ENCODE data around the gene TRAPPC3.

Gene TRAPPC3

DNA sequence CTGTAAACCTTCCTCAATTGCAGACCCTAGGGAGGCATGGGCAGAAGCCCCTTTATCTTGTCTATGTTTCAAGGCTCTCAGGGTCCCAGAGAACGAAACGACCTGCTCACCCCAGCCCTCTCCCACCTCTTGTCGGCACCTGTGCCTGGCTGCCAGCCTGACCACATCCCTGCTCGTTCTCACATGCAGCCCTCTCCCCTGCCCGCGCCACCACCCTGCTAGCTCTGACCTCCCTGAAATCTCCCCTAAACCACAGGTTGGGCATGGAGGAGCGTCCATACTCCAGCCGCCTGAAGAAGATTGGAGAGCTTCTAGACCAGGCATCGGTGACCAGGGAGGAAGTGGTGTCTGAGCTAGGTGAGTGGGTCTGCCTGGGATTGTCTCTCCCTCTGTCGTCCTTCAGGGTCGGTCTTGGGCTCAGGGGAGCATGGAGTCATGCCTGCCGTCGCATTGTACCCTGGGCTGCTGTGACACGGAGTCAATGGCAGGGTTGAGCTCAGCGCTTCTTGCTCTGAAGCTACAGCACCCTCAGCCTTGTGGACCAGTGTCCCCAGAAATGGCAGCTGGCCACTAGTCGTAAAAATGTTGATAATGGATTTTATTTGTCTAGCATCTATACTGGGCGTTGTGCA lies 57.0 kb downstream of the TRAPPC3 start:
- Histone ChIP-seq H3K79me2 (ENCODE audit: insufficient read depth, low read depth) (peaks cover 23% of the 10 kb centered on the region; the same call in 1 of the 2 replicates), H3K27me3 (ENCODE audit: insufficient read depth, low read depth) (no peaks in the 10 kb centered on the region), H3K9ac (no peak overlapping the region), H3K4me2 (no peak overlapping the region), H3K36me3 (ENCODE audit: insufficient read depth) (no peaks in the 10 kb centered on the region), H3K4me3 (IDR thresholded peaks at IDR 0.05; ENCODE audit: insufficient read depth, low read depth, low read length) (no peak overlapping the region), H4K20me1 (ENCODE audit: insufficient read depth) (no peaks in the 10 kb centered on the region), H3K27ac (no peak overlapping the region), H2AFZ (ENCODE audit: low read depth) (no peak overlapping the region), H3K4me1 (ENCODE audit: low read depth, poor library complexity, severe bottlenecking) (peaks cover 10% of the 10 kb centered on the region)
- TF ChIP-seq CTCF (conservative IDR thresholded peaks at IDR 0.05; ENCODE audit: low read depth, low read length), result no peak

DNA sequence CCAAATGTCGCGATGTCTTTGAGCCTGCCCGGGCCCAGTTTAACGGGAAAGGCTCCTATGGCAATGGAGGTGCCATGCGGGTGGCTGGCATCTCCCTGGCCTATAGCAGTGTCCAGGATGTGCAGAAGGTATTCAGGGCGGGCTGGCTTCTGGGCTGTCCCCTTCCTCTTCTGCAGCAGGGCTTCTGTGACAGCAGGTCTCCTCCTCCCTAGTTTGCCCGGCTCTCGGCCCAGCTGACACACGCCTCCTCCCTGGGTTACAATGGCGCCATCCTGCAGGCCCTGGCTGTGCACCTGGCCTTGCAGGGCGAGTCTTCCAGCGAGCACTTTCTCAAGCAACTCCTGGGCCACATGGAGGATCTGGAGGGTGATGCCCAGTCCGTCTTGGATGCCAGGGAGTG lies 57.6 kb downstream of the TRAPPC3 start:
- H3K4me3 ChIP-seq (IDR thresholded peaks at IDR 0.05; ENCODE audit: insufficient read depth, low read depth, low read length), result no peak overlapping the region
- no peak overlapping the region for H2AFZ ChIP-seq (ENCODE audit: low read depth)
- peaks cover 10% of the 10 kb centered on the region for H3K4me1 ChIP-seq (ENCODE audit: low read depth, poor library complexity, severe bottlenecking)
- no peaks in the 10 kb centered on the region for H3K27me3 ChIP-seq (ENCODE audit: insufficient read depth, low read depth)
- H3K27ac ChIP-seq, result no peak overlapping the region
- no peak overlapping the region for H3K4me2 ChIP-seq
- peaks cover 23% of the 10 kb centered on the region; the same call in 1 of the 2 replicates for H3K79me2 ChIP-seq (ENCODE audit: insufficient read depth, low read depth)
- no peak for TF ChIP-seq CTCF (conservative IDR thresholded peaks at IDR 0.05; ENCODE audit: low read depth, low read length)
- H3K9ac ChIP-seq, result no peak overlapping the region
- H3K36me3 ChIP-seq (ENCODE audit: insufficient read depth), result no peaks in the 10 kb centered on the region
- no peaks in the 10 kb centered on the region for H4K20me1 ChIP-seq (ENCODE audit: insufficient read depth)

DNA sequence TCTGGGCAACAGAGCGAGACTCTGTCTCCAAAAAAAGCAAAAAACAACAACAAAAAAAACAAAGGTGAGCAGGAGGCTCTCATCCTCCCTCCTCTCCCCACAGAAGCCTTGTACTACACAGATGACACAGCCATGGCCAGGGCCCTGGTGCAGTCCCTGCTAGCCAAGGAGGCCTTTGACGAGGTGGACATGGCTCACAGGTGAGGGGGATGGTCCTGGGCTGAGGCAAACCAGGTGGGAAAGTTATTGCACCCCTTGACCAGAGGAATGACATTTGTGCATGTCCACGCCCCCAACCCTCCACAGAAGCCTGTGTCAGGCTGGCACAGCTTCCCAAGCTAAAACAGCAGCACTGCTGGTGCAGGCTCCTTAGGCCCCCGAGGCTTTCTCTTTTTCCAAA lies 58.1 kb downstream of the TRAPPC3 start:
- H3K9ac ChIP-seq, result no peak overlapping the region
- no peaks in the 10 kb centered on the region for H4K20me1 ChIP-seq (ENCODE audit: insufficient read depth)
- no peak overlapping the region for H2AFZ ChIP-seq (ENCODE audit: low read depth)
- H3K27me3 ChIP-seq (ENCODE audit: insufficient read depth, low read depth), result no peaks in the 10 kb centered on the region
- no peaks in the 10 kb centered on the region for H3K36me3 ChIP-seq (ENCODE audit: insufficient read depth)
- TF ChIP-seq CTCF (conservative IDR thresholded peaks at IDR 0.05; ENCODE audit: low read depth, low read length), result no peak
- peaks cover 10% of the 10 kb centered on the region for H3K4me1 ChIP-seq (ENCODE audit: low read depth, poor library complexity, severe bottlenecking)
- H3K79me2 ChIP-seq (ENCODE audit: insufficient read depth, low read depth), result peaks cover 23% of the 10 kb centered on the region; the same call in 1 of the 2 replicates
- H3K27ac ChIP-seq, result no peak overlapping the region
- no peak overlapping the region for H3K4me3 ChIP-seq (IDR thresholded peaks at IDR 0.05; ENCODE audit: insufficient read depth, low read depth, low read length)
- H3K4me2 ChIP-seq, result no peak overlapping the region

DNA sequence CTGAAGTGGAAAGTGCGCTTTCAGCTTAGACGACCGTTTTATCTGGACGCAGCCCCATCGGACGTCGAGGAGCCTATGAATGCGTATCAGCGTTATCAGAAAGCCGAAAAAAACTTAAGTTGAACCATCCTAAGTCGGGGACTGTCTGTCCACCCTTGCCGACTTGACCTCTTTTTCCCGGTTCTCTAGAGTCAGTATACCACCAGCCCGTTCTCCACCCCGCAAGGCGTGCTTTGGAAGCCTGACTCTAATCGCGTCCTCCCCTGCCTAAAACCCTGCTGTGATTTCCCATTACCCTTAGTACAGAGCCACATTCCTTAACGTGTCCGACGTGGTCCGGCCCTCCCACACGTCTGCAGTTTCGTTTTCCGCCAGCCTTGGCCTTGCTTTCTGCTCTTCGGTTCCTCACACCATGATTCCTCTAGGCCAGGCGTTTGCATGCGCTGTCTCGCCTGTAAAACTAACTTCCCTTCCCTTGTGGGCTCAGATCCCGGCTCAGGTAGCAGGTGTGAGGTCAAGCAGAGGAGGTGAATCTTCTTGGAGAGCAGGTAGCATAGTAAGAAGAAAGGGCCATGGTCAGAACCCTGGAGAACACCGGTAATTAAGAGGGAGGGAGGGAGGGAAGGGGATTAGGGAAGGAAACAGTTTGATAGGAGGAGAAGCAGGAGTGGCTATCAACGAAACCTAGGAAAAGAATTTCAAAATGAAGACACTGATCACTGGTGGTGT lies 59.7 kb downstream of the TRAPPC3 start:
- TF ChIP-seq CTCF (conservative IDR thresholded peaks at IDR 0.05; ENCODE audit: low read depth, low read length), result no peak
- H3K27ac ChIP-seq, result peak overlapping the region; percentile 33; the same call in 1 of the 2 replicates
- no peaks in the 10 kb centered on the region for H3K36me3 ChIP-seq (ENCODE audit: insufficient read depth)
- H3K4me2 ChIP-seq, result peak overlapping the region; percentile 96
- H3K4me1 ChIP-seq (ENCODE audit: low read depth, poor library complexity, severe bottlenecking), result peaks cover 10% of the 10 kb centered on the region
- H3K27me3 ChIP-seq (ENCODE audit: insufficient read depth, low read depth), result no peaks in the 10 kb centered on the region
- H3K4me3 ChIP-seq (IDR thresholded peaks at IDR 0.05; ENCODE audit: insufficient read depth, low read depth, low read length), result peak overlapping the region; percentile 82
- H2AFZ ChIP-seq (ENCODE audit: low read depth), result peak overlapping the region; percentile 99
- H3K9ac ChIP-seq, result peak overlapping the region; percentile 69; the same call in 1 of the 2 replicates
- no peaks in the 10 kb centered on the region for H4K20me1 ChIP-seq (ENCODE audit: insufficient read depth)
- H3K79me2 ChIP-seq (ENCODE audit: insufficient read depth, low read depth), result peaks cover 23% of the 10 kb centered on the region; the same call in 1 of the 2 replicates

Measured in KMS-11 (cell line).